Measurements from ENCODE around the gene CLN3.
"Not testable (repeated sequence)": the region's sequence is repeated elsewhere in the genome, so short reads cannot be mapped to it uniquely, and the experiment has no call there.

CLN3 gene

DNA sequence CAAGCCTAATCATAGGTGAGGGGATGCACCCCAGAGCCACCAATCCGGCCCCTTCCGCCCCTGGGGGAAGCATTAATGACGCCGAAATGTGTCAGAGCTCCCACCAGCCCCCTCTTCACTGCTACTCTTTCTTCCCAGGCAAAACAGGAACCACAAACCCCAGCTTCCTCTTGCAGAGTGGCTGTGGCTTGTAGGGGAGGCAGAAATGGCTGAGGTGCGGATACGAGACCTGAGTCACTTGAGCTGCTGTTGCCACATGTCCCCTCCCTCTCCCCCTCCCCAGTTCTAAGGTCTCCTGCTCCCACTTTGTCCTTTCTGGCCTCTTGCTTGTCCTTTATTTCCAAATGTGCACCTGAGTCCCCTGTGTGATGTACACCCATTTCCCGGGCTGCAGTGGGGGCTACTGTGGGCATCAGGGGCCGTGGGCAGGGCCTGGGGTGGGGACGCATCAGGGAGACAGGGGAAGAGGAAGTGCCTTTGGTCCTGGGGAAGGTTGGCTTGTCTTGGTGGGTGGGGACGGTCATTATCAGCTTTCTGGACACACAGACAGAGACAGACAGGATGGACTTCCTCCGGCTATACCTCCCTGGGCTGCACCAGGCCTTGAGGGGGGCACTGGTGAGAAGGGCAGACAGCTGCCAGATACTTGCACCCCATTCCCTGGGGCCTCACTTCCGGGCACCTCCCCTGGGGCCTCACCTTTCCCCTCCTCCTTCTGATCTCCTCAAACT lies 2.4 kb upstream of the CLN3 start, which contains the start of gene APOBR:
APOBR (plus strand) TSS at position 523 of the 731 bp plus-strand sequence; CDS start at position 562, 39 bp downstream.
- peak; percentile 86 to 87 for ATAC-seq

DNA sequence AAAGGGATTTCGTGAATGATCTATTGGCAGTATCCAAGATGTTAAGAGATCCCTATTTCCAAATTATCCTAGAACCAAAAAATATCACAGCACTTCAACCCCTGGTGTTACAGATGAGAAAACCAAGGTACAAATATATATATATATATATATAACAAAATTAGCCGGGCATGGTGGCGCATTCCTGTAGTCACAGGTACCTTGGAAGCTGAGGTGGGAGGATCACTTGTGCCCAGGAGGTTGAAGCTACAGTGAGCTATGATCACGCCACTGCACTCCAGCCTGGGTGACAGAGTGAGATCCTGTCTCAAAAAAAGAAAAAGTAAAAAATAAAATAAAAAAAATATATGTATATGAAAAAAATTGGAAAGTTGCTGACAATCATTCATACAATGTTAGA lies 637 bp upstream of the CLN3 start:
- ATAC-seq, result no peak

DNA sequence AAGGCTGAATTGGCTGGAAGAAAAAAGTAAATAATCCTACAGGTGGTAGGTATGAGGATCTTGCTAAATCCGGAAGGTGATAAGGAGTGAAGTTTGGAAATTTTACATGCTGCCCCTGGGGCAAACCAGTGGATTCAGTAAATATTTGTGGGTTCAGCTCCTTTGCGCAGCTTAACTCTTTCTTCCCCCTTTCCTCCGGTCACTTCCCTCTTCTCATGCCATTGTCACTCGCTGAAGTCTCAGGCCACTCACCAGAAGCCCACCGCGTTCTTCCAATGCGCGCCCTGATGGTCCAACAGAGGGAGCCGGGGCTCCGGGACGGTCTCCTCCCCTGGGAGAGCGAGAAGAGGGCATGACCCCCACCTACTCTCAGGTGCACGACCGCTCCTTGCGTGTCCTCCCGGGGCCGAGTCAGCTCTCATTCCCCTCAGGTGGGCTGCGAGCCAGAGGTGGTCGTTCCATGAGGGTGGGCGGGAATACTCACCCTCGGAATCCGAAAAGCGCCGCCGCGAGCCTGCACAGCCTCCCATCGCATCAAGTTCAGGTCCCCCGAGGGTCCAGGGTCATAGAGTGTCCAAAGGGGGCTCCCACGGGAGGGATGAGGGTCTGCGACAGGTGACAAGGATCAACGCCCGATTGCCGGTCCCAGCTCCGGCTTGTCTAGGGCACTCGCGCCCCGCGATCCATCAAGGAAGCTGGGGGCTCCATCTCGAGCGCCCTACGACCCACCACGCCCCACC lies 474 bp downstream of the CLN3 start:
- no peak for ATAC-seq

DNA sequence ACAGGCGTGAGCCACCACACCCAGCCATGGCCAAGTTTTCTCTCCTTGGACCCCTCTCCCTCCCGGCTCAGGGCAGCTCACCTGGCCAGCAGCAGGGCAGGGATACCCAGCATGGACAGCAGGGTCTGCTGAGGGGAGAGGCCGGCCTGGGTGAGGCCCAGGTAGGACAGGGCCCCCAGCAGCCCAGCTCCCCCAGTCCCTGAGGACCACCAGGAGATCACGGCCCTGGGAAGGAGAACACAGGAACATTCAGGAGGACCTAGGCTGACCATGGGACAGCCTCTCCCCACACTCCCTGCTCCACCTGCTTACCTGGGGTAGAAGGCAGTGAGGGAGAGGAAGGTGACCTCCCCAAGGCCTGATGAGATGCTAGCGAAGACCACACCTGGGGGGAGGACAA lies 5.6 kb downstream of the CLN3 start:
- ATAC-seq, result no peak

GRCh38 chr16:28483361-28483760 lies 8.5 kb downstream of the CLN3 start:
- not testable (repeated sequence) for ATAC-seq

DNA sequence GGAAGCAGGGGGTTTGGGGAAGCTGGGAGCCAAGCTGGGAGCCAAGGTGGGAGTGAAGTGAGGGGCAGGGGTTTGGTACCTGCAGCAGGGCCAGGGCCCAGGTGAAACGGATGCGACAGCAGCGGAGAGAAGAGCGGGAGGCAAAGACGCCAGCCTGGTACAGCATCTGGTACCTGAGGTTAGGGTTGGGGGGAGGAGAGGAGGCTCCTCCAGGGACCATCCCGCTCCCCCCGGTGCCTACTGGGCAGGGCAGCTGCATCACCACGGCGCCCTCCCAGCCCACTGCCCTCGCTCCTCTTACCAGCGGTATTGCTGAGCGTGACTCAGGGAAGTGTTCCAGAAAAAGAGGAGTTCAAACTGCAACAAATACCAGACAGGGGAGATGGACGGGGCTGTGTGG lies 9.8 kb downstream of the CLN3 start:
- ATAC-seq, result no peak

DNA sequence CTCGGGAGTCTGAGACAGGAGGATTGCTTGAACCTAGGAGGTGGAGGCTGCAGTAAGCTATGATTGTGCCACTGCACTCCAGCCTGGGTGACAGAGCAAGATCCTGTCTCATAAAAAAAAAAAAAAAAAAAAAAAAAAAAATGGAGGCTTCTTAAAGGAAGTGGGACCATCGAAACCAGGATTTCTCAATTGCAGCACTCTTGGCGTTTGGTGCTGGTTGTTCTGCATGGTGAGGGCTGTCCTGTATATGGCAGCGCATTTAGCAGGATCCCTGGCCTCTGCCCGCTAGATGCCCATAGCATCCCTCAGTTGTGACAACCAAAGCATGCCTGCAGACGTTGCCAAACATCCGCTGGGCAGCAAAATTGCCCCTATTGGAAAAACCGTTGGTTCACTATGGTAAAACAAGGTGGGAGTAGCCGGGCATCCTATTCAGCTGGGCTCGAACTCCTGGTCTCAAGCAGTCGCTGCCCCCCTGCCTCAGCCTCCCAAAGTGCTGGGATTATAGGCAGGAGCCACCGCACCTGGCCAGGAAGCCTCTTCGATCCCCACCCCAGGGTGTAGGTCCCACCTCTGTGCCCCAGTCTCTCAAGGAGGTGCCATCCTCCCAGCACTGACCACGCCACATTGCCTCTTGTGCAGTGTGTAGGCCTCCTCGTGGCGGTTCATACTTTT lies 13.2 kb downstream of the CLN3 start:
- ATAC-seq, result no peak

- no peak for ATAC-seq
Observed at GRCh38 chr16:28477311-28477920, 14.5 kb downstream of the CLN3 start.

- ATAC-seq, result no peak
Observed at GRCh38 chr16:28475221-28475620, 16.7 kb downstream of the CLN3 start.

DNA sequence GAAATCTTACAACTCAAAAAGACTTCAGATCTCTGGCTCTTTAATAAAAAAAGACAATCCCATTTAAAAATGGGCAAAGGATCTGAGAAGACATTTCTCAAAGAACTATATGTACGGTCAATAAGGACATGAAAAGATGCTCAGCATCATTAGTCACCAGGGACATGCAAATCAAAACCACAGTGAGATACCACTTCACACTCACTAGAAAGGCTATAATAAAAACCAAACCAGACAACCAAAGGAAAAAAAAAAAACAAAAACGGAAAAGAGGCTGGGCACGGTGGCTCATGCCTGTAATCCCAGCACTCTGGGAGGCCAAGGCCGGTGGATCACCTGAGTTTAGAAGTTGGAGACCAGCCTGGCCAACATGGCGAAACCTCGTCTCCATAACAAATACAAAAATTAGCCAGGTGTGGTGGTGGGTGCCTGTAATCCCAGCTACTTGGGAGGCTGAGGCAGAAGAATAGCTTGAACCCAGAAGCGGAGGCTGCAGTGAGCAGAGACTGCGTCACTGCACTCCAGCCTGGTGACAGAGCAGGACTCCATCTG lies 18.1 kb downstream of the CLN3 start:
- ATAC-seq, result peak; percentile 59 to 65

- peak; percentile 46 to 64 for ATAC-seq
Observed at GRCh38 chr16:28447081-28447480, 44.8 kb downstream of the CLN3 start.

DNA sequence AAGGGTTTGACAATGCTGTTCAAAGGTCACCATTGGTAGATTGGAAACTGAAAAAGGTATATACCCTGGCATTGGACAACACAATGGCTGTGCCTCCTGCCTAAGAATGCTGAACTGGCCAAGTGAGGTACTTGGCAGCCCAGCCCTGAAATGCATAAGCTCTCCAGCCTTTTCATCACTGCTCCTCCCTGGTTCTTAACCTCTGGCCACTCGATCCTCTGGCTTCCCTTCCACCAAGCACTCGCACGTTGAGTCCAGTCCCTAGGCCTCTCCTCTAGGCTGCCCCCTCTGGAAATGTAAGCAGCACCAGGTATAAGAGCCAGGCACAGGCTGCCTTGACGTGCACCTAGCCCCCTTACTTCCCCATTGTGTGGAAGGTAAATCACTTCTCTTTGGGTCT lies 45.5 kb downstream of the CLN3 start:
- ATAC-seq, result not testable (repeated sequence)

DNA sequence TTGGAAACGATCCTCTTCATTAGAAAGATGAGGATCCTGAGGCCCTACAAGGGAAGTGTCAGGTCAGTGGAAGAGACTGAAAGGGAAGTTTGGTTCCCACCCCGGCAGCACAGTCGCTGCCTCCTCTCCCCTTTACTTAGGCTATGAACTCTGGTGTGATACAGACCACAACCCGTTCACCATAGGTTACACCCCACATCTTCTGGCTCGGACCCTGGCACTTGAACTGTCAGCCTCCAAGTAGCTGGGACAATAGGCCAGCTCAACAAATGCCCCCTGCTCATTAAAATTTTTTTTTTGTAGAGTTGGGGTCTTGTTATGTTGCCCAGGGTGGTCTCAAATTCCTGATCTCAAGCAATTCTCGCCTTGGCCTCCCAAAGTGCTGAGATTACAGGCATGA lies 47.9 kb downstream of the CLN3 start:
- ATAC-seq, result not testable (repeated sequence)

DNA sequence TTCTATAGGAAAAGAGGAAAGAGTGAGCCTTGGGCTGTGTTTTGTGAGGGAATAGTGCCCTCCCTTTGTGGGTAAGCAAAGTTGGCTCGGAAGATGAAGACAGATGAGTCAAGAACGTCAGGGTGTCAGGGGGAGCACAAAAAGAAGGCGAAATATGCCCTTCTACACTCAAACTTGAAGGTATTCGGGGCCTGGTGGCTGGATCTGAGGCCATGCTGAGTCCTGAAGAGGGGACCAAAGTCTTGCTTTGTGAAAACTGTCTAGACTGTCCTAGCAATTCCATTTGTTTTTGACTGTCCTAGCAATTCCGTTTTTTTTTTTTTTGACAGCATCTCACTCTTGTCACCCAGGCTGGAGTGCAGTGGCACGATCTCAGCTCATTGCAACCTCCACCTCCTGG lies 53.0 kb downstream of the CLN3 start:
- not testable (repeated sequence) for ATAC-seq

DNA sequence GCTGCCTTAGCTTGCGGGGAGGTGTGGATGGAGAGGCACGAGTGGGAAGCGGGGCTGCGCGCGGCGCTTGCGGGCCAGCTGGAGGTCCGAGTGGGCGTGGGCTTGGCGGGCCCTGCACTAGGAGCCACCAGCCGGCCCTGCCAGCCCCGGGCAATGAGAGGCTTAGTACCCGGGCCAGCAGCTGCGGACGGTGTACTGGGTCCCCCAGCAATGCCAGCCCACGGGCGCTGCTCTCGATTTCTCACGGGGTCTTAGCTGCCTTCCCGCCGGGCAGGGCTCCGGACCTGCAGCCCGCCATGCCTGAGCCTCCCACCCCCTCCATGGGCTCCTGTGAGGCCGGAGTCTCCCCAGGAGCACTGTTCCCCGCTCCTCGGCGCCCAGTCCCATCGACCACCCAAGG lies 56.5 kb downstream of the CLN3 start:
- ATAC-seq, result not testable (repeated sequence)
